ENCODE results near the gene SIK3. TPM values are rescaled to one million over a fixed set of nuclear protein-coding genes. Genes with fewer than 3 reads are reported as not detected.

Gene SIK3
- total RNA-seq, 4 donors from 2014 or later: 14.1 to 77.0 (median 40.7) TPM

DNA sequence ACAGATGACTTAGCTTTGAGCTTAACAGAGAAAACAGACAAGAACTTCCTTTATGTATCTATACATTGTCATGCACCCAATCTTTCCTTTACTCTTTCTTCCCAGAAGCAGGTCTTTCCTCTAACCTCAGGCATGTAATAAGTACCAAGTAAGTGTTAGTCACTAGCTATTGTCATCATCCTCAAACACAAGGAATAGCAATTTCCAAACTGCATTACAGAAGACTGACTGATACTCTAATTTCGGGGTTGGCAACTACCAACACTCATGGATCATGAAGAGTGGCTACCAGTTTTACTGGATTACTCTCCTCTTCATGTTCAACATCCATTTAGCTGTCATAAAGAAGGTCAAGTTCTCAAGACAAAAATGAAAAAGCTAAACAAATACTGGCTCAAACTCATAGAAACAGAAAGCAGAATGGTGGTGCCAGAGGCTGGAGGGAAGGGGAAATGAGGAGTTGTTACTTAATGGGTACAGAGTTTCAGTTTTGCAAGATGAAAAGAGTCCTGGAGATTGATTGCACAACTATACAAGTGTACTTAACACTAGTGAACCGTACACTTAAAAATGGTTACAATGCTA lies 111.6 kb downstream of the SIK3 start:
- Histone ChIP-seq H3K27ac (peak overlapping the region; percentile 58 to 87), H3K27me3 (no peaks in the 10 kb centered on the region), H3K36me3 (no peaks in the 10 kb centered on the region), H3K9me3 (no peaks in the 10 kb centered on the region), H3K4me3 (no peak overlapping the region), H3K4me1 (no peaks in the 10 kb centered on the region)
- intact Hi-C loops (cut with DNase I; ENCODE audit: low total_unique reads): no loop called here
- DNase-seq: no peak
- TF ChIP-seq, protein P1, sequence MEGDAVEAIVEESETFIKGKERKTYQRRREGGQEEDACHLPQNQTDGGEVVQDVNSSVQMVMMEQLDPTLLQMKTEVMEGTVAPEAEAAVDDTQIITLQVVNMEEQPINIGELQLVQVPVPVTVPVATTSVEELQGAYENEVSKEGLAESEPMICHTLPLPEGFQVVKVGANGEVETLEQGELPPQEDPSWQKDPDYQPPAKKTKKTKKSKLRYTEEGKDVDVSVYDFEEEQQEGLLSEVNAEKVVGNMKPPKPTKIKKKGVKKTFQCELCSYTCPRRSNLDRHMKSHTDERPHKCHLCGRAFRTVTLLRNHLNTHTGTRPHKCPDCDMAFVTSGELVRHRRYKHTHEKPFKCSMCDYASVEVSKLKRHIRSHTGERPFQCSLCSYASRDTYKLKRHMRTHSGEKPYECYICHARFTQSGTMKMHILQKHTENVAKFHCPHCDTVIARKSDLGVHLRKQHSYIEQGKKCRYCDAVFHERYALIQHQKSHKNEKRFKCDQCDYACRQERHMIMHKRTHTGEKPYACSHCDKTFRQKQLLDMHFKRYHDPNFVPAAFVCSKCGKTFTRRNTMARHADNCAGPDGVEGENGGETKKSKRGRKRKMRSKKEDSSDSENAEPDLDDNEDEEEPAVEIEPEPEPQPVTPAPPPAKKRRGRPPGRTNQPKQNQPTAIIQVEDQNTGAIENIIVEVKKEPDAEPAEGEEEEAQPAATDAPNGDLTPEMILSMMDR (IDR thresholded peaks at IDR 0.05): no peak
- TF ChIP-seq POLR2A (IDR thresholded peaks at IDR 0.05): no peak

DNA sequence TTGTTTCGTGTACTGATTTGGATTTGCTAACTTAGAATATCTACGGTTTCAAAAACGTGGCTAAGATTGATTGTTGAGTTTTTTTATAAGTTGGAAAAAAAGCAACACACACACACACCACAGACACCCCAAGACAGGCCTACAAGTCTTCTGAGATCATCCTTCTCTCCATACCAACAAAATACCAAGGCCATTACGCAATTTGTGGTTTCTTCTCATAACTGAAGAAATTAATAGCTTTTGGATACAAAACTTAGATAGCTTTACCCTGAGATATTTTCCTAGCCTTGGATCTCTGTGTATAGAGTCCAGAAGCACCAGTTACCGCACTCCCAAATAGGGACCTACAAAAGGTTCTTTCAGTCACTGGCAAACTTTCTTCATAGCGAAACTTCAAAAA lies 113.6 kb downstream of the SIK3 start:
- H3K36me3 ChIP-seq: no peaks in the 10 kb centered on the region
- no peaks in the 10 kb centered on the region for H3K9me3 ChIP-seq
- H3K4me1 ChIP-seq: no peaks in the 10 kb centered on the region
- DNase-seq: peak in 1 of 2 donors; percentile 46
- no peak overlapping the region for H3K4me3 ChIP-seq
- no peaks in the 10 kb centered on the region for H3K27me3 ChIP-seq
- H3K27ac ChIP-seq: peak overlapping the region; percentile 69 to 87
- TF ChIP-seq POLR2A (IDR thresholded peaks at IDR 0.05): no peak
- TF ChIP-seq, protein P1 (IDR thresholded peaks at IDR 0.05): no peak
- intact Hi-C loops (cut with DNase I; ENCODE audit: low total_unique reads): no loop called here

DNA sequence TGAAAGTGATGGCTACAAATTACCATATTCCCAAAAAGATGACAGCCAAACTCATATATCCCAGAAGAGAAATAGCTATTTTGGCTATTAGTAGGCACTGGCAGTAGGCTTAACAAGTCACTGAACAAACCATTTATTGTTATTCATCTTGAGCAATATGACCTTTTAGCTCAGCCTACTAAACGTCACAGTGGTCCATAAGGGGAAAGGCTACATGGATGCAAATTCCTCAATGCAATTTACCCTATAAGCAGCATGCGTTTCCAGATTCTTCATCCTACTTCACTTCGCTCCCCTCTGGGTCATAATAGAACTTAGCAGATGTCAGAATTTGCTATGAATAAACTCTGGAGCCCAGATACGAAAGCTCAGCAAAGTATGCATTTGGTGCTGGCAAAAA lies 114.0 kb downstream of the SIK3 start:
- intact Hi-C loops (cut with DNase I; ENCODE audit: low total_unique reads): no loop called here

DNA sequence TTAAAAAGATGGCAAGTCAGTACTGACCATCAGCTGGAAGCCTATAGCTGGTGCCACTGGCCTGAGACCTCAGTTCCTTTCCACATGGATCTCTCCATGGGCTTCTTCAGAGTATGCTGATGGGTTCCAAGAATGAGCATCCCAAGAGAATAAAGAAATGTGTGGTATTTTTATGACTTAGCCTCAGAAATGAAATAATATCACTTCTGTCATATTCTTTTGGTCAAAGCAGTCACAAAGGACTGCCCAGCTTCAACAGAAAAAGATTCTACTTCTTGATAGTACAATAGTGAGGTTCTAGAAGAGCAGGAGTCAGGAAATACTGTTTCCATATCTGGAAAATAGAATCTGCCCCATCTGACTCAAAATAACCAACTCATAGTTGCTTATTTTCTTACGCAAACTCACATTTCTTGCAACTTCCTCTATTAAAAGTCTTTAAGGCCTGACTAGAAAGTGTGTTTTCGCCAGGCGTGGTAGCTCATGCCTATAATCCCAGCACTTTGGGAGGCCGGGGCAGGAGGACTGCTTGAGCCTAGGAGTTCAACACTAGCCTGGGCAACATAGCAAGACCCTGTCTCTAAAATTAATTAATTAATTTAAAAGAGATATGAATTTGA lies 116.9 kb downstream of the SIK3 start:
- Histone ChIP-seq H3K27me3 (no peaks in the 10 kb centered on the region), H3K4me1 (no peaks in the 10 kb centered on the region), H3K36me3 (no peaks in the 10 kb centered on the region), H3K4me3 (no peak overlapping the region), H3K9me3 (no peaks in the 10 kb centered on the region), H3K27ac (no peak overlapping the region)
- no peak for DNase-seq
- TF ChIP-seq, protein P1 (IDR thresholded peaks at IDR 0.05): no peak
- no peak for TF ChIP-seq POLR2A (IDR thresholded peaks at IDR 0.05)
- intact Hi-C loops (cut with DNase I; ENCODE audit: low total_unique reads): no loop called here

More for the DNA sequence above, 114.0 kb downstream of the SIK3 start:
- no peak for TF ChIP-seq POLR2A (IDR thresholded peaks at IDR 0.05)
- TF ChIP-seq, protein P1 (IDR thresholded peaks at IDR 0.05): no peak
- no peak overlapping the region for H3K4me3 ChIP-seq
- peak overlapping the region; percentile 69 to 87 for H3K27ac ChIP-seq
- no peaks in the 10 kb centered on the region for H3K4me1 ChIP-seq
- H3K36me3 ChIP-seq: no peaks in the 10 kb centered on the region
- no peaks in the 10 kb centered on the region for H3K9me3 ChIP-seq
- DNase-seq: no peak
- no peaks in the 10 kb centered on the region for H3K27me3 ChIP-seq

DNA sequence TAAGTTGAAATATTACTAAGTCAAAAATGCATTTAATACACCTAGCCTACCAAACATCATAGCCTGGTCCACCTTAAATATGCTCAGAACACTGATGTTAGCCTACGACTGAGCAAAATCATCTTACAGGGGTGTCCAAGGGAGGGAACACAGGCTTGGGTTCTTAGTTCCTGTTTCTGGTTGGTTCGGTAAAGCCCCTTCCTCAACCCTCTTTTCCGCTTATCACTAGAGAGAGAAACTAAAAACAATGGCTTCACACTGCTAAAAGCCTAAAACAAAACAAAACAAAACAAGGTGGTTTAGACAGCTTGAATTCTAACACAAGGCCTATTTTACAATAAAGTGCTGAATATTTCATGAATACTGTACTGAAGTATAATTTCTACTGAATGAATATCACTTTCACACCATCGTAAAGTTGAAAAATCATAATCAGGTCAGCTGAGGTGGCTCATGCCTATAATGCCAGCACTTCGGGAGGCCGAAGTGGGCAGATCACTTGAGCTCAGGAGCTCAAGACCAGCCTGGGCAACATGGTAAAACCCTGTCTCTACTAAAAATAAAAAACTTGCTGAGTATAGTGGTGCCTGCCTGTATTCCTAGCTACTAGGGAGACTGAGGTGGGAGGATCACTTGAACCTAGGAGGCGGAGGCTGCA lies 118.0 kb downstream of the SIK3 start:
- no peak overlapping the region for H3K4me3 ChIP-seq
- H3K36me3 ChIP-seq: no peaks in the 10 kb centered on the region
- no peak overlapping the region for H3K27ac ChIP-seq
- H3K4me1 ChIP-seq: no peaks in the 10 kb centered on the region
- intact Hi-C loops (cut with DNase I; ENCODE audit: low total_unique reads): no loop called here
- H3K9me3 ChIP-seq: no peaks in the 10 kb centered on the region
- no peak for DNase-seq
- TF ChIP-seq POLR2A (IDR thresholded peaks at IDR 0.05): no peak
- no peaks in the 10 kb centered on the region for H3K27me3 ChIP-seq
